Activated CD4-positive, CD25-positive, alpha-beta regulatory T cell treated with anti-CD3 and anti-CD28 coated beads, Interleukin-2, amount 50 U/mL, for 24 hours (primary cell): ENCODE data around the gene RIPK3.
"Not testable (repeated sequence)": the region's sequence is repeated elsewhere in the genome, so short reads cannot be mapped to it uniquely, and the experiment has no call there.

Experiments
- ATAC-seq, 2 donors: fragments of 150-1000 bp; cut with Tn5 transposase; one replicate each; pipeline ENCODE4 v1.10.0; 2021; ENCODE audit warnings: mild to moderate bottlenecking in 1 of 2, moderate library complexity in 1 of 2

RIPK3 gene

DNA sequence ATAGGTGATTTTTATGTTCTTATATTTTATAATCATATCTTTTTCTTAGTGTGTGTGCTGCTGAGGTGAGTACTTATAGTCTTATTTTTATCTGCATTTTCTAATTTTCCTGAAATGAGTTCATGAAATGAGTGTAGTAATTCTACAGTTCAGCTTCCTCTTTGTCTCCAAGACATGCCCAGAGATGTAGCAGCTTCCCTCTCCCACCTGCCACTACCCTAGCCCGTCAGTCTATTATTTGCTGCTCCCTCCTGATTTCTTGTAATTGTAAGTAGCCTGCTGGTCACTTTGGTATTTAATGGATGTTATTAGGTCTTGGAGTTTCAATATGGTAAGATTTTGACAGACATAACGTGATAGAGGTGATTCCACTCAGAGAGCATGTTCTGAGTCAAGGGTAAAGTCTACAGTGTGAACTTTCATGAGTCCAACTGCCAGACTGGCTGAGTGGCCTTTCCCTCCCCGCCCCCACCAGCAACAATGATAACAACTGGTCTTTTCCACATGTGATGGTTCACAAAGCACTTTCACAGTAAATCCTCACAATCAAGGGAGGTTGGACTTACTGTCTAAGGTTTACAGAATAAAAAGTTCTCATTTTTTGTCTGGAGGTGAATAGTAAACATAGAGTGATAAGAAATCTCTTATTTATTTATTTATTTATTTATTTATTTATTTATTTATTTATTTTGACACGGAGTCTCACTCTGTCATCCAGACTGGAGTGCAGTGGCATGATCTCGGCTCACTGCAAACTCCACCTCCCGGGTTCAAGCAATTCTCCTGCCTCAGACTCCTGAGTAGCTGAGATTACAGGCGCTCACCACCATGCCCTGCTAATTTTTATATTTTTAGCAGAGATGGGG lies 4.2 kb upstream of the RIPK3 start:
- no peak for ATAC-seq

DNA sequence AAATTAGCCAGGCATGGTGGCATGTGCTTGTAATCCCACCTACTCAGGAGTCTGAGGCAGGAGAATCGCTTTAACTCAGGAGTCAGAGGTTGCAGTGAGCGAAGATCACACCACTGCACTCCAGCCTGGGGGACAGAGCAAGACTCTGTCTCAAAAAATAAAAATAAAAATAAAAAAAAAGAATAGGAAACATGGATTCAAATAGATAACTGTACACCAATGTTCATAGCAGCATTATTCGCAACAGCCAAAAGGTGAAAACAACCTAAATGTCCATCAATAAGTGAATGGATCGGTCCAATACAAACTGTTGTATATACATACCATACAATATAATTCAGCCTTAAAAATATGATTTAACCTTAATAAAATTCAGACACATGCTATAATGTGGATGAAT lies 3.1 kb upstream of the RIPK3 start:
- ATAC-seq = no peak

DNA sequence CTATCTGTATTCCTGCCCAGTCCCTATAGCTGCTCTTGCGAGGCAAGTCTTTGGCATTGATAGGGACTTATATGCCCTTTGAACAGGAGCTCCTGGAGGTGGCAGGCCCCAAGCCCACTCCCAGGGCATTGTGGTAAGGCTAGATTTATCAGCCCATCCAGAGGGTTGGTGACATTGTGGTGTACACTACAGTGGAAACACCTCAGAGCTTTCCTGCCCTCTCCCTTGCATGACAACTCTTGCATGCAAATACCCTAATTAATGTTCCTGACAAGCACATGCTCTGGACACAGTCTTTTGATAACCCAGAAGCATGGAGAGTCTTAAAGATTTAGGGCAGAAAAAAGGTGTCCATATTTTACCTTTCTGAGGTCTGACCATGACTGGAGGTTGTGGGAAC lies 815 bp upstream of the RIPK3 start:
- no peak for ATAC-seq

DNA sequence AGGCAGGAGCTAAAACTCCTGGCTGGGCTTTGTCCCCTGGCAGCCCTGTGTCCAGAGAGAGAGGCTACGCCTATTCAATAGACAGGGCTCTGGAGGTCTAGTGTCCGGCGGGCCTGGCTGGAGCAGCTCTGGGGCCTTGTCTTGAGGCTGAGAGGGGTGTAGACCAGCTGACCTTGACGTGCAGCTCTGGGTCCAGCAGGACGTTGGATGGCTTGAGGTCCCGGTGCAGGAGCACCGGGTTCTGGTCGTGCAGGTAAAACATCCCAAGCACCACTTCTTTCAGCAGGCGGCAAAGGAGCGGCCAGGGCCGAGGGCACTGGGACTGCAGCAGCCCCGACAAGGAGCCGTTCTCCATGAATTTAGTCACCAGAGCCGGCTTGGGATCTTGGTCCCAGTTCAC lies 948 bp downstream of the RIPK3 start:
- ATAC-seq = no peak

DNA sequence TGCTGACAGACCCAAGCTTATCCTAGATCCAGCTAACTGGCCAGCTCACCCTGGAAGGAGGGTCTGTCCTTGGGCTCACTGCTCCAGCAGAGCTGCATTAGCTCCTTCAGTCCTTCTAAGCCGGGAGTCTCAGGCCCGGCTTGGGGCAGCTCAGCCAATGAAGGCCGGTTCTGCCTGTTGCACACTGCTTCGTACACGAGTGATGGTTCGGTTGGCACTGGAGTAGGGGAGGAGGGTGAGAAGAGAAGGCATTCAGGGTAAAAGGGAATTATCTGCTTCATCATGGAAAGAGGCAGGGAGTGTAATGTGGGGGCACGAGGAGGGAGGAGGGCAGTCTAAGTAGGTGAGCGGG lies 2.0 kb downstream of the RIPK3 start:
- no peak for ATAC-seq

DNA sequence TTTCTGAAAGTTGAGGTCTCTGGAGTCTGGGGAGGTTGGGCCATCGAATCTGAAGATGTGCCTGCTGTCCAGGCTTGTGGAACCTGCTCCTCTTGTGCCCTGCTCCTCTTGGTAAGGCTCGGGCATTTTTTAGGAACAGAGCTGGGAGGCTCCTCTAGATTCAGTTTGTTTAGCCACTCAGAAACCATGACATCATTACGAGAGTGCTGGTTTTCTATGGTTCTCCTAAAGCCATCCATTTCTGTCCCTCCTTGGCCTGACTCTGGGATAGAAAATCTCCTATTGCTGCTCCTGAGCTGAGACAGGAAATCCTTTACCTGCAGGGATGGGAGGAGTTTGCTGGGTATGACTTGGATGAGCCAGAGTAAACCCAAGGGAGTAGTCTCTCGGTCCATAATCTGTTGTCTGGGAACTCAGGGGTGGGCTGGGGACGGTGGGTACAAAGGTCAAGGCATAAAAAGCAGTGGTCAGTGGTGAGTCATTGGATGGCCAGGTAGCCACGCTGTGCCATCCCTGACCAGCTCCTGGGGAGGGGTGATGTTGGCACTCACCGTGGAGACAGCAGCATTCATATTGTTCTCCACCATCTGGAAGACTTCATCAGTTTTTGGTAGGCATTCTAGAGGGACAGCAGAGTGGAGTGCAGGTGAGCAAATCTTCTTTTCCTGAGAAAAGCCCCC lies 2.5 kb downstream of the RIPK3 start:
- ATAC-seq = no peak

DNA sequence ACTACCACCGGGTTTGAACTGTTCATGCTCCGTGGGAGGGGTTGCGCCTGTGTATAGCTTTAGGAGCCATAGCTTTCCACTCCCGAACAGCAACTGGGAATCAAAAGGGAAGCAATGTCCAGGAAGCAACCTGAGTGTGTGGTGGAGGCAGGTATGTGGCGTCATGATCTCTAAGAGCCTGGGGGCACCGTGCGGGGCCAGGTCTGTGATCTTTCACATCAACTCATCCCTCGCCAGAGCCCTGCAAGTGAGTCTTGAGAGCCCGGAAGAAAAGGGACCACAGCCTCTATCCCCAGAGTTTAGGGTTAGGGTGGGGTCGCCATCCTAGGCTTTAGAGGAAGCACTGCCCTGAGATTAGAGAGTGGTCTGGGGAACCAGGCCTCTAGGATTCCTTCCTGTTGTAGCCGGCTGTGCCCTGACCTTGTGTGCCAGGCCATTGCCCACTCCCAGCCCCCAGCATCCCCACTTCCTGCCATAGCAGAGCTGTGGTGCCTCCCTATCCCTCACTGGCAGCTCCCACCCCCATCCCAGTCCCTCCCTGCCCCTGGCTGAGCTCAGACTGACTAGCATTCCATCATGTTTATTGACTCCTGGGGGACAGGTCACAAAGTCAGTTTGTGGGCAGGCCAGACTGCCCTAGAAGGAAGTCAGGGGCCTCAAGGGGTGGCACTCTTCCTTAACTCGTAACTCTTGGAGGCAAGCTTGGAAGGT lies 4.2 kb downstream of the RIPK3 start:
- ATAC-seq = no peak

DNA sequence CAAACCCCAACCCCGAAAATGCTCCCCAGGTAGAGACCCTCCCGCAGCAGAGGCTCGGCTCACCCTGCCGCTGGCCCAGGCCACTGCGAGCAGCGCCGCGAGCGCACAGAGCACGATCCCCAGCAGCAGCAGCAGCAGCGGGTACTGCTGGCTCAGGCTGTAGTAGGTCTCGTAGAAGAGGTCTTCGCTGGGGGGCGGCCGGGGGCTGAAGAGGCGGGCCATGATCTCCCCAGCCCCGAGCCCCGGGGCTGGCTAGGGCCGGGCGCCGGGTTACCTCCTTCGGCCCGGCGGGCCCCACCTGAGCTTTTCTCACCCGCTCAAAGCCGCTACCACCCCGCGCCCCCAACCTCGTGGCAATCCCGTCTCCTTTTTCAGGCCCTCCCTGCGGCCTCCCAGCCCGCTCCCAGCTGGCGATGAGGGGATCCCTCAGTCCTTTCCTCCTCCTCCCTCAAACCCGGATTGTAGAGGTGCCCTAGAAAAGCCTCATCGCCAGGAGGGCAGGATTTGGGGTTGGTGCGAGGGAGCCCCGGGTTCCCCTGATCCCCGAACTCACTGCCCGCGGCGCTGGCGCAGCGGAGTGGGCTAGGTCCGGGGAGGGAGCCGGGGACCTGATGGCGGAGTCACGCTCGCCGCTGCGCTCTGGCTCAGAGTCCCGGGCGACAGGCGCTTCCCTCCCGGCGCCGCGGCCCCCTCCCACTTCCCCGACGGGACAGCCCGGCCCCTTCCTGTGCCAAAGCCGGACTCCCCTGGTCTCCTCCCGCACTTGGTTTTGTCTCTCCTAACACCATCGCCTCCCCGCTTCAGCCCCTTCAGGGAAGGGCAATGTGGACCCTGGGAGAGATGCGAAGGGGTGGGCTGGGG lies 5.1 kb downstream of the RIPK3 start, which contains the start of gene ADCY4:
Gene ADCY4, minus strand, starts transcription at position 641 of the 861 bp plus-strand sequence. Its CDS starts 419 bp downstream, at position 222.
- no peak for ATAC-seq

DNA sequence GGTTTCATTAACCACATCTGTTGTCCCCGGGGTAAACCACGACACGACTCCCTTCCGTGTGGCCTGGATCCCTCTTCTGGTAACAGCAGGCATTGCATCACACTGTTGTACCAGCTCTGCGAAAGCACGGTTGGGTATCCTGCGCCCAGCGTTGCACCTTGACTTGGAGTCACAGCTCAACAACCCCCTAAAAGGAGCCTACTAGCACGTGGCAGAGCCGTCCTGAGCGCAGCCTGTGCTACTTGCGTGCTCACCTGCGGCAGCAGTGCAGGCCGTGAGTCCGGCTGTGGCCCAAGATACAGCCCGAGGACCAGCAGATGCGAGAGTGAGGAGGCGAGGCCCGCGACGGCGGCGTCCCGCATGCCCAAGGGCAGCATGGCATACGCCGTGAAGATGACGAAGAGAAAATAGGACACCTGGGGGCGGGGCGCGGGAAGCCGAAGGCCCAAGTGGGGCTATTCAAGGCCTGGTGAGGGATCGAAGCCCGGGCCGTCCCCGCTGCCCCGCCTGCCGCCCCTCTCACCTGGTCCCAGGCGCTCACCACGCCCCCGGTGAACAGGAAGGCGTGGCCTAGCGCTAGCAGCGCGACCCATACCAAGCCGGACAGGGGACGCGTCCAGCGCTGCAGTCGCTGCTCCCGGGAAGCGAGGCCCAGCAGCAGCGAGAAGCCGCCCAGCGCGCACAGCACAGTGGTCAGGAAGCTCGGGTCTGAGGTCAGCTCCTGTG lies 7.4 kb downstream of the RIPK3 start:
- peak; percentile 85 for ATAC-seq

DNA sequence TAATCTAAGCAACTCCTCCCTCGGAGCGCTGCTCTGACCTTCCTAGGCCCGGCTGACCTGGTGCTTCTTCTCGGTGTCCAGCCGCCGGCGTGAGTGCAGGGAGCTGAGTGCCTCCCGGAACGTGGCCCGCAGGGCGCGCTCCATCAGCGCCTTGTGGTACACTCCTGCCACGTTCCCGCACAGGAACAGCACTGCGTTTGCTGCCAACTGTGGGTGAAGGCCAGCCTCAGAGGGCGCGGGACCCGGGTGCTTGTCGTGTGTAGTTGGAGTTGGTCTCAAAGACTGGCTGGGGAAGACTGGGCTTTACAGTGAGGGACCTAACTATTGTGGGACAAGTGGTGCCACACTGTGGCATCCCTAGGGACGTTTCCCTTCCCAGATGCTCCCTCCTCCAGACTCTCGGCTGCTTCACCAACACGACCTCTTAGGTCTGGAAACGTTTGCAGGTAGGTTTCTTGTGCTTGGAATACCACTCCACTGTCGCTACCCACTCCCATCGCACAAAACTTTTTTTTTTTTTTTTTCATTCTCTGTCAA lies 8.0 kb downstream of the RIPK3 start:
- no peak for ATAC-seq

DNA sequence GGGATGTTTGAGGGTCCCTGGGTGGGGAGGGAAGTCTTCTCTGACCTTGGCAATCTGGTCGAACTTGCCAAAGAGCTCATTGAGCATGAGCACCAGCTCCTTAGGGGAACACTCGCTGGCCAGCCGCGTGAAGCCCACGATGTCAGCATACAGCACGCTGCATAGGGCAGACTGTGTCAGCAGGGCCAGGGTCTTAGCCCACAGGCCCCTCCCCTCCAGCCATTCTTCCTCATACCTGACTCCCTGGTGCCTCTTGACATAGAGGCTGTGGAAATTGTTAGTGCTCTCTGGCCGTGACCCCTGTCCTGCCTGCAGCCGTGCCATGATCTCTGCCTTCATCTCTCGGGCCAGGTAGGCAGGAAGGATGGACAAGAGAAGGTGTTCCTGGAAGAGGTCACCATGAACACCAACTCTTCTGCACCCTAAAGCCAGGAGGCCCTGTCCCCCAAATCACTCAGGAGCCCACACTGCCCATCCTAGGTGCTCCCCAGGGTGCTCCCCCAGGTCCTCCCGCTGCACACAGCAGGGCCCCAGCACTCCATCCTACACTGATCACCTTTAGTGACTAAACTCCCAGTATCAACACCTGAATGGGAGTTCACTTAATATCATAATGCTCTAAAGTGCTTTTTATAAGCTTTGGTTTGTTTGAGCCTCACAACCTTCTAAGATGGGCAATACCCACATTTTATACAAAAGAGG lies 8.7 kb downstream of the RIPK3 start:
- ATAC-seq = no peak

DNA sequence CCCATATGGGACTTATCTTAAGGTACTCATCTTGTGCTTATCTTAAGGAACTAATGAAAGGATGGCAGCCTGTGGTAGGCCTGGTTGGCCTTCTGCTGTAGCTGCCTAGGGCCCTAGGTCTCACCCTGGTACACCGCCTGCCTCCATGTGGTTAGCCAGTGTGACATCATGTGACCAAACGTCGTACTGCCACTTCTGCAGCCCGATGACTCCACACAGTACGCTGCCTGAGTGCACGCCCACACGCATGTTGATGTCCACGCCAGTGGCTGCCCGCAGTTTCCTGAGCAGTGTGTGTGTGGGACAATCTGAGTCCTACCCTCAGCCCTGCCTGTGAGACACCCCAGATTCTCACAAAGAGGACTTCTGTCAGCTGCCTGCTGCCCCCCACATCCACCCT lies 10.1 kb downstream of the RIPK3 start:
- peak; percentile 36 to 44 for ATAC-seq

DNA sequence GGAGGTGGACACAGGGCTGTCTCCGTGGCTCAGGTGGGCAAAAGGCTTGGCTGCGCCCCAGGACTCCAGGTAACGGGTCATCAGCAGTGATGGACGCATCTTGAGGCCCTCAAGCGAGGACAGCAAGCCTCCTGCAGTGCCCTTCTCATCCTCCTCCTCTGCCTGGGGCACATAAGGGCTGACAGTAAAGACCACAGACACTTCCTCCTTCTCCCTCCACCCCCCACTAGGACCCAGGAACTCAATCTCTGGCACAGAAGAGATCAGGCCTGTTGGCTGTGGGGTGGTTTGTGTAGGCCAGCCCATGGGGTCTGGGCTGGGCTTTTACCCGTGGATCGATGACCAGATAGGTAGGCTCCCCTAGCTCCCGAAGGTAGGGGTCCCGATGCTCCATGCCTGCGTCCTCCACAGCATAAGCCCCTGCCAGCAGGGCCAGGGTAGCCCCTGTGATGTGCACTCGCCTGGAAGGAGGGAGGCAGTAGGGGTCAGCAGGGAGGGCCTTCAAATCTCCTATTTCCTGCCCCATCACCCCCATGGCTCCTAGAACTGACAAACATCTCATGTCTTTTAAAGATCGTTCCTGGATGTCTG lies 10.6 kb downstream of the RIPK3 start:
- no peak for ATAC-seq

DNA sequence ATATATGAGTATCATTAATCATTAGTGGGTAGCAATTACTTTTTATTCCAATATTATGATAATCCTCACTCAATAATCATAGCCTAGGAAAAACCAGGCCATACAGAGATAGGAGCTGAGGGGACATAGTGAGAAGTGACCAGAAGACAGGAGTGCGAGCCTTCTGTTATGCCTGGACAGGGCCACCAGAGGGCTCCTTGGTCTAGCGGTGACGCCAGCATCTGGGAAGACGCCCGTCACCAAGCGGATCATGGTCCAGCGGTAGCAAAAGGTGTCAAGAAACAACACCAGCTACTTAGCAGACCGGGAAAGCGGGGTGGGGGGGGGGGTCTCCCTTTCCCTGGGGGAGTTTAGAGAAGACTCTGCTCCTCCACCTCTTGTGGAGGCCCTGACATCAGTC lies 11.9 kb downstream of the RIPK3 start:
- ATAC-seq = not testable (repeated sequence)

DNA sequence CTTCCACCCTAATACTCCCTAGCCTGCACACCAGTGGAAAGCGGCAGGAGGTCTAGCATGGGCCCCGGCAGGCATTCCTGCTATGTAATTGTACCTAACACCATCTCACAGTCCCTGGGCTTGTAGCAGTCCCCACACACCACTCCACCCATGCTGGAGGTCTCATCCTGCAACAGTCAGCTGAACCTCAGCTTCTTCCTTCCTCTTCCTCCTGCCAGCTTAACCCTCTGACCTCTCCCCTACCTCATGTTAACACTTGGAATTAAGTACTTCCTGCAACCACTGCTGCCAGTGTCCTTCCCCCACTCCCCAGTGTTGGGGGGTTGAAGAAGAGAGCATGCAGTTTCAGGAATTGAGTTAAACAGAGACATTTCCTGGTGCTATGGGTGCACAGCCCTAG lies 12.5 kb downstream of the RIPK3 start:
- no peak for ATAC-seq

DNA sequence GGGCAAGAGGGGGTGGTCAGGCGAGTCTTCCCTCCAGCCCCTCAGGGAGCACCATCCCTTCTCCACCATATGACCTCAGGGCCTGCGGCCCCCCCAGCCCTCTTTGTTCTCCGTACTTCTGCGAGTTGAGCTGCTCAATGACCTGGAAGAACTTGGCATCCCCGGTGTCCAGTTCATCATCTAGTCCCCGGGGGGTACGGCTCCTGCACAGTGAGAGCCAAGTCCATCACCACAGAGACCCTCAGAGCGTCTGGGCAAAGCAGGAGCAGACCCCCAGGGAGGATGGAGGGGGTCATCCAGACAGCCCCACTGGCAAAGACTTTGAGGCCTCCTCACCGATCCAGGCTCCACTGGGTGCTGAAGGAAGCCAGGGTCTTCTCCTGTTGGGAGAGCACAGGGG lies 13.8 kb downstream of the RIPK3 start:
- no peak for ATAC-seq

DNA sequence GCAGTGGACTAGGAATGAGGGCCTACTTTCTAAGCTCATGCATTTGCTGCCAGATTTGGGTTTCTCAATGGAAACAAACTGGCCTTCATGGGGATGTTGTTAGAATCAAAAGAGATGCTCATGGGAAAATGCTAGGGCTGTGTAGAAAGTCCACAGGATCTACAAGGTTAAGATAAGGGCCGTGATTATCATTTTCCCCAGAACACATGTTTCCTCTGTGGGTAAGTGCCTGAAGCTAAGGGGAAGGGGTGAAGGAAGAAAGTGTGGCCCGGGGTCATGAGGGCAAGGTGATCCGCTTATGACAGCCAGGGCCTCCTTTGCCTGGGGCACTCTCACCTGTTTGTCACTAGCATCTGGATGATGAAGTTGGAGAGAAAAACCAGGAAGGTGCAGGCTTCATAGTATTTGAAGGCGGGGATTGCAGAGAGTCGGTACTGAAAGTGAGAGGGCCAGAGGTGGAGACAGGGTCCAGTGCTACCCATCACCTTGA lies 14.7 kb downstream of the RIPK3 start:
- ATAC-seq = no peak

DNA sequence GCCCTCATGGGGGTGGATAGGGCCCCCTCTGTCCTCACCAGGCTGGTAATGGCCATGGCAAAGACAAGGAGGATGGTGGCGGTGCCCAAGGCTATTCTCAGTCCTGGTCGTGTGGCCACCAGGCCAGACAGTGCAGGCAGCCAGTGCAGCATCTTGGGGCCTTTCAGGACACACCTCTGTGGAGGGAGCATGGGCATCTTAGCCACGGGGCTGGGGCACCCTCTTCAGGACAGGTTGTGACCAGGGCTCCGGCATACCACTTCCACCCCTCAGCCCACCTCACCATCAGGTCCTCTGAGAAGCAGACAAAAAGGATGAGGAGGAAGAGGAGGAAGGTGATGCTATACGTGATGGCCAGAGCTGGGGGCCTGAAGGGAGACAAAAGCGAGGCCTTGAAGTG lies 15.8 kb downstream of the RIPK3 start:
- ATAC-seq = no peak

DNA sequence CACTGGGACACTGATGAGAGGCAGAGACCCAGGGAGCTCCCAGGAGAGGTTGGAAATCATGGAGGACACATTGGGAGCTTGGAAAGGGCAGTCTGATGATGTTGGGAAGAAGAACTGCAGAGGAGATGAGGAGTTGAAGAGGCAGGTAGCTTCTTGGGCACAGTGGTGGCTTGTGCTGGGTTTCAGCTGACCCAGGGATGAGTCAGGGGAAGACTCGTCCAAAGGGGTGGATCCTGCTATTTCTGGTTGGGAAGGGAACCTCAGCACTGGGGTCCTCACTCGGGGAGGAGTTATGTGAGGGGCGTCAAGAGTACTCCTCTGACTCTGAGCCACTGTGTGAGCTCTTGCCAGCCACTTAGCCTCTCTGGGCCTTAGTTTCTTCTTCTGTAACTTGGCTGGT lies 16.4 kb downstream of the RIPK3 start:
- ATAC-seq = no peak

DNA sequence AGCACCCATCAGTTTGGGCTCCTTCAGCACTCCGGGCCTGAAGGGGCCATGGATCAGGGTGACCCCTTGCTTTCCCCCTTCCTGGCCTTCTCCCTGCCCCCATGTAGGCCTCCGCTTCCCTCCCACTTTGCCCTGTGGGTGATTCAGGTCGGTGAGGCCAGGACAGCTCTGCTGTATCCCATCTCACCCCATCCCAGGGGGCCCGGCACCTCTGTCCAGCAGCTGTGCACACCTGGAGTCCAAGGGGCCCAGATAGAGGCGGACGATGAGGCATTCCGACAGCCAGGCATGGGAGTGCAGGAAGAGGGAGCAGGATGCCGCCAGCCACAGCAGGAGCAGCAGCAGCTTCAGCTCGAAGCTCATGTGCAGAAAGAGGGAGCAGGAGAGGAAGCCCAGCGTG lies 17.1 kb downstream of the RIPK3 start:
- no peak for ATAC-seq
